ENCODE results near the gene RHOBTB1. TPM values are rescaled to one million over a fixed set of nuclear protein-coding genes. Genes with fewer than 3 reads are reported as not detected.
A peak's percentile ranks its signal among the peaks of the same experiment; 100 is the strongest.

RHOBTB1 gene
- total and polyA plus RNA-seq, 9 of the 15 experiments (the other 6 are each of a cell fraction or from before 2014, with no cell fraction given): 1.7 to 11.7 (median 9.3) TPM

- TF ChIP-seq THRA (IDR thresholded peaks at IDR 0.05) (no peak), TEAD4 (IDR thresholded peaks at IDR 0.05; ENCODE audit: low read length) (peak; percentile 81), TEAD4 (CRISPR knock-in tag; IDR thresholded peaks at IDR 0.05; ENCODE audit: borderline replicate concordance) (no peak), STAT6 (CRISPR knock-in tag; IDR thresholded peaks at IDR 0.05) (no peak), ARNT (IDR thresholded peaks at IDR 0.05) (0 out of 4 replicates have a peak, but pooled peaks of 1 of the 2 experiments have one; percentile 13), ESRRB (CRISPR knock-in tag; IDR thresholded peaks at IDR 0.05; ENCODE audit: borderline replicate concordance) (no peak), WHSC1 (IDR thresholded peaks at IDR 0.05; ENCODE audit: low read length) (no peak), PREB (CRISPR knock-in tag; IDR thresholded peaks at IDR 0.05) (no peak), RFX5 (IDR thresholded peaks at IDR 0.05; ENCODE audit: low read depth, low read length) (no peak), PATZ1 (CRISPR knock-in tag; IDR thresholded peaks at IDR 0.05; ENCODE audit: borderline replicate concordance) (no peak), ZNF311 (CRISPR knock-in tag; IDR thresholded peaks at IDR 0.05) (peak; percentile 78), ZNF717 (CRISPR knock-in tag; IDR thresholded peaks at IDR 0.05) (no peak), FOXP1 (CRISPR knock-in tag; IDR thresholded peaks at IDR 0.05) (no peak), CBX3 (IDR thresholded peaks at IDR 0.05; ENCODE audit: borderline replicate concordance in 1 of 2, low read length in 2 of 2) (no peak; a peak in 1 of 3 replicates), MXI1 (IDR thresholded peaks at IDR 0.05; ENCODE audit: low read depth, low read length) (no peak), NFYB (IDR thresholded peaks at IDR 0.05; ENCODE audit: extremely low read depth, insufficient read length) (no peak), NCOA1 (IDR thresholded peaks at IDR 0.05; ENCODE audit: low read depth) (peak; percentile 38; the same call in 1 of the 2 replicates), ARID1B (IDR thresholded peaks at IDR 0.05) (peak; percentile 92), ZNF707 (CRISPR knock-in tag; conservative IDR thresholded peaks at IDR 0.05) (no peak), DIDO1 (tag; IDR thresholded peaks at IDR 0.05; ENCODE audit: low read depth) (no peak), ZNF184 (CRISPR knock-in tag; IDR thresholded peaks at IDR 0.05) (no peak), POLR2H (tag; IDR thresholded peaks at IDR 0.05; ENCODE audit: low read depth) (no peak)
Observed at GRCh38 chr10:60827791-60828488, 116.0 kb downstream of the RHOBTB1 start (continued).

All from K562 (cell line).